Memory B cell (primary cell): Measurements from ENCODE around the gene SCARB2.
A peak's percentile ranks its signal among the peaks of the same experiment; 100 is the strongest.

Experiments used
- ATAC-seq: fragments of 150-1000 bp; cut with Tn5 transposase; 2 replicates; pipeline ENCODE4 v1.10.0; 2021; ENCODE audit warnings: low read depth, mild to moderate bottlenecking, moderate library complexity
- DNase-seq, 2 donors: peaks; one replicate each; pipeline ENCODE4 v3.0.0; 2022; ENCODE audit warnings: low spot score in 2 of 2
- H3K27ac Mint-ChIP-seq: one replicate; pipeline ENCODE4 v1.8.0; 2022; ENCODE audit warnings: mild to moderate bottlenecking, moderate library complexity, mixed read lengths
- H3K27me3 Mint-ChIP-seq: one replicate; pipeline ENCODE4 v1.8.0; 2022; ENCODE audit warnings: mixed read lengths
- H3K36me3 Mint-ChIP-seq: one replicate; pipeline ENCODE4 v1.8.0; 2022; ENCODE audit warnings: mild to moderate bottlenecking, mixed read lengths
- H3K4me1 Mint-ChIP-seq: one replicate; pipeline ENCODE4 v1.8.0; 2022; ENCODE audit warnings: mixed read lengths
- H3K4me3 Mint-ChIP-seq: one replicate; pipeline ENCODE4 v1.8.0; 2022; ENCODE audit warnings: mild to moderate bottlenecking, moderate library complexity, mixed read lengths
- H3K9me3 Mint-ChIP-seq: one replicate; pipeline ENCODE4 v1.8.0; 2022; ENCODE audit warnings: mixed read lengths

Gene SCARB2

GRCh38 chr4:76200771-76201231 is 12.8 kb downstream of the SCARB2 start:
- peak overlapping the region; percentile 0 for H3K4me3 Mint-ChIP-seq

GRCh38 chr4:76199664-76200211 is 13.9 kb downstream of the SCARB2 start:
- peak; percentile 98 for ATAC-seq
- peak overlapping the region; percentile 55 for H3K4me3 Mint-ChIP-seq
- peaks cover 31% of the 10 kb centered on the region for H3K4me1 Mint-ChIP-seq

More at GRCh38 chr4:76200771-76201231, 12.8 kb downstream of the SCARB2 start:
- H3K36me3 Mint-ChIP-seq = peaks cover 2% of the 10 kb centered on the region
- H3K4me1 Mint-ChIP-seq = peaks cover 33% of the 10 kb centered on the region
- H3K27ac Mint-ChIP-seq = peak overlapping the region; percentile 35
- ATAC-seq = no peak
- H3K27me3 Mint-ChIP-seq = no peaks in the 10 kb centered on the region
- H3K9me3 Mint-ChIP-seq = no peaks in the 10 kb centered on the region
- no peak for DNase-seq

GRCh38 chr4:76198411-76199237 is 15.0 kb downstream of the SCARB2 start:
- ATAC-seq (no peak), DNase-seq (no peak)
- Mint-ChIP-seq H3K27ac (peak overlapping the region; percentile 66), H3K27me3 (no peaks in the 10 kb centered on the region), H3K9me3 (no peaks in the 10 kb centered on the region), H3K4me1 (peaks cover 31% of the 10 kb centered on the region), H3K4me3 (peak overlapping the region; percentile 1), H3K36me3 (peaks cover 14% of the 10 kb centered on the region)

More at GRCh38 chr4:76199664-76200211, 13.9 kb downstream of the SCARB2 start:
- Mint-ChIP-seq H3K36me3 (peaks cover 4% of the 10 kb centered on the region), H3K9me3 (no peaks in the 10 kb centered on the region), H3K27me3 (no peaks in the 10 kb centered on the region), H3K27ac (peak overlapping the region; percentile 66)
- peak; percentile 39 to 55 for DNase-seq

GRCh38 chr4:76197971-76198410 is 15.6 kb downstream of the SCARB2 start:
- Mint-ChIP-seq H3K4me3 (no peak overlapping the region), H3K27me3 (no peaks in the 10 kb centered on the region), H3K36me3 (peaks cover 20% of the 10 kb centered on the region), H3K9me3 (no peaks in the 10 kb centered on the region), H3K27ac (peak overlapping the region; percentile 66), H3K4me1 (peaks cover 31% of the 10 kb centered on the region)
- ATAC-seq (no peak), DNase-seq (no peak)

GRCh38 chr4:76197031-76197743 is 16.4 kb downstream of the SCARB2 start:
- Mint-ChIP-seq H3K4me3 (no peak overlapping the region), H3K36me3 (peaks cover 27% of the 10 kb centered on the region), H3K9me3 (no peaks in the 10 kb centered on the region), H3K4me1 (peaks cover 31% of the 10 kb centered on the region), H3K27ac (no peak overlapping the region), H3K27me3 (no peaks in the 10 kb centered on the region)
- no peak for ATAC-seq
- no peak for DNase-seq

- Mint-ChIP-seq H3K27ac (no peak overlapping the region), H3K27me3 (no peaks in the 10 kb centered on the region), H3K4me1 (peaks cover 31% of the 10 kb centered on the region)
Measured at GRCh38 chr4:76196376-76196775, 17.2 kb downstream of the SCARB2 start.

GRCh38 chr4:76195326-76195725 is 18.3 kb downstream of the SCARB2 start:
- DNase-seq = no peak
- no peak for ATAC-seq
- H3K36me3 Mint-ChIP-seq = peaks cover 35% of the 10 kb centered on the region
- H3K4me3 Mint-ChIP-seq = no peak overlapping the region
- H3K27me3 Mint-ChIP-seq = no peaks in the 10 kb centered on the region
- H3K9me3 Mint-ChIP-seq = peaks cover 1% of the 10 kb centered on the region
- H3K4me1 Mint-ChIP-seq = peaks cover 25% of the 10 kb centered on the region
- H3K27ac Mint-ChIP-seq = no peak overlapping the region

More at GRCh38 chr4:76196376-76196775, 17.2 kb downstream of the SCARB2 start:
- Mint-ChIP-seq H3K4me3 (no peak overlapping the region), H3K9me3 (peaks cover 1% of the 10 kb centered on the region), H3K36me3 (peaks cover 34% of the 10 kb centered on the region)
- ATAC-seq (no peak), DNase-seq (no peak)

GRCh38 chr4:76194325-76194724 is 19.3 kb downstream of the SCARB2 start:
- no peak overlapping the region for H3K4me3 Mint-ChIP-seq
- H3K36me3 Mint-ChIP-seq = peaks cover 38% of the 10 kb centered on the region
- DNase-seq = no peak
- H3K4me1 Mint-ChIP-seq = peaks cover 17% of the 10 kb centered on the region
- peaks cover 1% of the 10 kb centered on the region for H3K9me3 Mint-ChIP-seq
- no peak for ATAC-seq
- H3K27ac Mint-ChIP-seq = no peak overlapping the region
- no peaks in the 10 kb centered on the region for H3K27me3 Mint-ChIP-seq

- Mint-ChIP-seq H3K9me3 (peaks cover 1% of the 10 kb centered on the region), H3K27me3 (no peaks in the 10 kb centered on the region), H3K36me3 (peaks cover 39% of the 10 kb centered on the region), H3K4me3 (no peak overlapping the region), H3K27ac (no peak overlapping the region), H3K4me1 (peaks cover 8% of the 10 kb centered on the region)
- no peak for ATAC-seq
- DNase-seq = no peak
Measured at GRCh38 chr4:76192236-76192635, 21.4 kb downstream of the SCARB2 start.

- Mint-ChIP-seq H3K27ac (no peak overlapping the region), H3K36me3 (peaks cover 39% of the 10 kb centered on the region), H3K4me1 (peaks cover 3% of the 10 kb centered on the region)
Measured at GRCh38 chr4:76188557-76188956, 25.1 kb downstream of the SCARB2 start.

GRCh38 chr4:76188149-76188548 is 25.5 kb downstream of the SCARB2 start:
- peaks cover 3% of the 10 kb centered on the region for H3K4me1 Mint-ChIP-seq
- no peak overlapping the region for H3K4me3 Mint-ChIP-seq
- H3K27ac Mint-ChIP-seq = no peak overlapping the region
- H3K36me3 Mint-ChIP-seq = peaks cover 34% of the 10 kb centered on the region
- no peaks in the 10 kb centered on the region for H3K27me3 Mint-ChIP-seq
- peaks cover 1% of the 10 kb centered on the region for H3K9me3 Mint-ChIP-seq
- DNase-seq (no peak), ATAC-seq (no peak)

More at GRCh38 chr4:76188557-76188956, 25.1 kb downstream of the SCARB2 start:
- ATAC-seq (no peak), DNase-seq (no peak)
- H3K27me3 Mint-ChIP-seq = no peaks in the 10 kb centered on the region
- no peak overlapping the region for H3K4me3 Mint-ChIP-seq
- H3K9me3 Mint-ChIP-seq = peaks cover 1% of the 10 kb centered on the region

GRCh38 chr4:76187152-76187551 is 26.5 kb downstream of the SCARB2 start:
- H3K9me3 Mint-ChIP-seq = peaks cover 1% of the 10 kb centered on the region
- no peak for DNase-seq
- H3K27me3 Mint-ChIP-seq = no peaks in the 10 kb centered on the region
- H3K4me1 Mint-ChIP-seq = peaks cover 3% of the 10 kb centered on the region
- ATAC-seq = no peak
- H3K27ac Mint-ChIP-seq = no peak overlapping the region
- H3K36me3 Mint-ChIP-seq = peaks cover 25% of the 10 kb centered on the region
- H3K4me3 Mint-ChIP-seq = no peak overlapping the region

- H3K27ac Mint-ChIP-seq = no peak overlapping the region
- peaks cover 15% of the 10 kb centered on the region for H3K36me3 Mint-ChIP-seq
- H3K27me3 Mint-ChIP-seq = no peaks in the 10 kb centered on the region
- H3K4me1 Mint-ChIP-seq = peaks cover 2% of the 10 kb centered on the region
- ATAC-seq (no peak), DNase-seq (no peak)
- no peak overlapping the region for H3K4me3 Mint-ChIP-seq
- H3K9me3 Mint-ChIP-seq = no peaks in the 10 kb centered on the region
Measured at GRCh38 chr4:76182463-76182862, 31.2 kb downstream of the SCARB2 start.
